HG03159 (cell line): Measurements from ENCODE around the gene FAM120C.
A peak's percentile ranks its signal among the peaks of the same experiment; 100 is the strongest.

Source experiments
- ATAC-seq: cut with Tn5 transposase; IDR thresholded peaks from one replicate; pipeline ENCODE4 v1.9.1; 2021; ENCODE audit warnings: mild to moderate bottlenecking, moderate library complexity; ENCODE audit not compliant: unreplicated experiment

Gene FAM120C

GRCh38 chrX:54044126-54044876, 138.8 kb downstream of the FAM120C start, which contains the start of gene PHF8:
Gene PHF8, minus strand, starts transcription at chrX:54044473. Its CDS starts 1,745 bp downstream, at chrX:54042728.
- peak; percentile 80 for ATAC-seq

GRCh38 chrX:54043541-54044125, 139.4 kb downstream of the FAM120C start:
- ATAC-seq = peak; percentile 10

- no peak for ATAC-seq
Observed at GRCh38 chrX:54043056-54043455, 140.0 kb downstream of the FAM120C start.

- no peak for ATAC-seq
Observed at GRCh38 chrX:54042609-54043021, 140.4 kb downstream of the FAM120C start.

- ATAC-seq = no peak
Observed at GRCh38 chrX:54030329-54030728, 152.7 kb downstream of the FAM120C start.

GRCh38 chrX:54029529-54030143, 153.4 kb downstream of the FAM120C start:
- no peak for ATAC-seq

GRCh38 chrX:54024350-54024749, 158.7 kb downstream of the FAM120C start:
- no peak for ATAC-seq
